Measurements from ENCODE around the gene NEDD8. TPM values are rescaled to one million over a fixed set of nuclear protein-coding genes. Genes with fewer than 3 reads are reported as not detected.

Gene NEDD8
- total RNA-seq, 1 donor from 2014 or later, result 251 TPM

GRCh38 chr14:24213866-24214662 lies 18.1 kb downstream of the NEDD8 start:
- Histone ChIP-seq H3K79me2 (ENCODE audit: insufficient read depth, low read length) (peaks cover 19% of the 10 kb centered on the region), H3K36me3 (ENCODE audit: insufficient read depth, low read length) (no peaks in the 10 kb centered on the region), H3K9me3 (ENCODE audit: insufficient read depth, low read depth, low read length) (no peaks in the 10 kb centered on the region), H3K4me2 (ENCODE audit: low read length) (peak overlapping the region; percentile 83), H3K4me3 (ENCODE audit: insufficient read depth, low read depth, low read length) (peak overlapping the region; percentile 87), H3K4me1 (ENCODE audit: insufficient read depth, low read length) (peaks cover 8% of the 10 kb centered on the region), H2AFZ (ENCODE audit: low read depth, low read length) (peak overlapping the region; percentile 97), H3K9ac (ENCODE audit: low read length) (peak overlapping the region; percentile 98), H3K27me3 (ENCODE audit: insufficient read depth, low read length) (no peaks in the 10 kb centered on the region), H3K27ac (ENCODE audit: low read depth, low read length) (peak overlapping the region; percentile 98), H4K20me1 (ENCODE audit: insufficient read depth, low read length) (no peaks in the 10 kb centered on the region)
- Mint-ChIP-seq H3K27ac (ENCODE audit: unreplicated experiment) (peak overlapping the region; percentile 100), H3K36me3 (ENCODE audit: low read depth, unreplicated experiment) (peaks cover 19% of the 10 kb centered on the region), H3K4me3 (ENCODE audit: unreplicated experiment) (peak overlapping the region; percentile 92), H3K9me3 (ENCODE audit: unreplicated experiment) (no peaks in the 10 kb centered on the region), H3K4me1 (ENCODE audit: low read depth, unreplicated experiment) (peaks cover 11% of the 10 kb centered on the region), H3K27me3 (ENCODE audit: low read depth, unreplicated experiment) (no peaks in the 10 kb centered on the region)
- FAIRE-seq, result no peak
- no peak for DNase-seq (ENCODE audit: low read depth)
- TF ChIP-seq, protein P1, sequence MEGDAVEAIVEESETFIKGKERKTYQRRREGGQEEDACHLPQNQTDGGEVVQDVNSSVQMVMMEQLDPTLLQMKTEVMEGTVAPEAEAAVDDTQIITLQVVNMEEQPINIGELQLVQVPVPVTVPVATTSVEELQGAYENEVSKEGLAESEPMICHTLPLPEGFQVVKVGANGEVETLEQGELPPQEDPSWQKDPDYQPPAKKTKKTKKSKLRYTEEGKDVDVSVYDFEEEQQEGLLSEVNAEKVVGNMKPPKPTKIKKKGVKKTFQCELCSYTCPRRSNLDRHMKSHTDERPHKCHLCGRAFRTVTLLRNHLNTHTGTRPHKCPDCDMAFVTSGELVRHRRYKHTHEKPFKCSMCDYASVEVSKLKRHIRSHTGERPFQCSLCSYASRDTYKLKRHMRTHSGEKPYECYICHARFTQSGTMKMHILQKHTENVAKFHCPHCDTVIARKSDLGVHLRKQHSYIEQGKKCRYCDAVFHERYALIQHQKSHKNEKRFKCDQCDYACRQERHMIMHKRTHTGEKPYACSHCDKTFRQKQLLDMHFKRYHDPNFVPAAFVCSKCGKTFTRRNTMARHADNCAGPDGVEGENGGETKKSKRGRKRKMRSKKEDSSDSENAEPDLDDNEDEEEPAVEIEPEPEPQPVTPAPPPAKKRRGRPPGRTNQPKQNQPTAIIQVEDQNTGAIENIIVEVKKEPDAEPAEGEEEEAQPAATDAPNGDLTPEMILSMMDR (IDR thresholded peaks at IDR 0.05; ENCODE audit: insufficient read depth, low read depth, low read length), result no peak
- TF ChIP-seq EZH2 (IDR thresholded peaks at IDR 0.05; ENCODE audit: insufficient read depth, low read length), result no peak

GRCh38 chr14:24212924-24213865 lies 19.0 kb downstream of the NEDD8 start, which contains the start of gene CHMP4A:
Gene CHMP4A (minus strand): TSS chr14:24213488. CDS start chr14:24213439, 49 bp downstream.
- Histone ChIP-seq H3K36me3 (ENCODE audit: insufficient read depth, low read length) (no peaks in the 10 kb centered on the region), H3K9me3 (ENCODE audit: insufficient read depth, low read depth, low read length) (no peaks in the 10 kb centered on the region), H3K4me3 (ENCODE audit: insufficient read depth, low read depth, low read length) (peak within 1 kb of the TSS; percentile 87), H3K27ac (ENCODE audit: low read depth, low read length) (peak within 1 kb of the TSS; percentile 98), H3K4me1 (ENCODE audit: insufficient read depth, low read length) (peaks cover 8% of the 10 kb centered on the region), H3K27me3 (ENCODE audit: insufficient read depth, low read length) (no peaks in the 10 kb centered on the region), H2AFZ (ENCODE audit: low read depth, low read length) (peak within 1 kb of the TSS; percentile 97), H3K79me2 (ENCODE audit: insufficient read depth, low read length) (peaks cover 12% of the 10 kb centered on the region), H3K4me2 (ENCODE audit: low read length) (peak within 1 kb of the TSS; percentile 83), H3K9ac (ENCODE audit: low read length) (peak within 1 kb of the TSS; percentile 98), H4K20me1 (ENCODE audit: insufficient read depth, low read length) (no peaks in the 10 kb centered on the region)
- H3K4me3 Mint-ChIP-seq (ENCODE audit: unreplicated experiment), result peak within 1 kb of the TSS; percentile 92
- H3K4me1 Mint-ChIP-seq (ENCODE audit: low read depth, unreplicated experiment), result peaks cover 11% of the 10 kb centered on the region
- TF ChIP-seq EZH2 (IDR thresholded peaks at IDR 0.05; ENCODE audit: insufficient read depth, low read length), result no peak
- TF ChIP-seq, protein P1 (IDR thresholded peaks at IDR 0.05; ENCODE audit: insufficient read depth, low read depth, low read length), result no peak
- no peak for FAIRE-seq
- peaks cover 22% of the 10 kb centered on the region for H3K36me3 Mint-ChIP-seq (ENCODE audit: low read depth, unreplicated experiment)
- H3K27me3 Mint-ChIP-seq (ENCODE audit: low read depth, unreplicated experiment), result no peaks in the 10 kb centered on the region
- no peaks in the 10 kb centered on the region for H3K9me3 Mint-ChIP-seq (ENCODE audit: unreplicated experiment)
- DNase-seq (ENCODE audit: low read depth), result peak; percentile 96
- peak within 1 kb of the TSS; percentile 100 for H3K27ac Mint-ChIP-seq (ENCODE audit: unreplicated experiment)

All from astrocyte (in vitro differentiated cells and primary cell).